HCT116 (cell line): Measurements from ENCODE around the gene RFWD3. TPM values are rescaled to one million over a fixed set of nuclear protein-coding genes. Genes with fewer than 3 reads are reported as not detected.

ENCODE experiments used
- ATAC-seq: fragments of 200-7000 bp; cut with Tn5 transposase; 2 replicates; pipeline ENCODE4 v1.9.1; 2020; ENCODE audit warnings: mild to moderate bottlenecking, moderate library complexity
- BruUV-seq: library from RNA; stranded (reverse); fragments of 400-500 nt; replicated peaks from 2 replicates; lab custom pipeline; 2021; lab: Mats Ljungman, UMichigan
- CTCF ChIA-PET: fragments of 300-600 bp; sonication (Branson Sonifier 250); formaldehyde crosslinking; loops from one replicate; lab custom pipeline; 2021; ENCODE audit warnings: antibody characterized with exemption; lab: Charles Lee
- POLR2A ChIA-PET: fragments of 300-600, 350-600 bp; sonication (Branson Sonifier 250); formaldehyde crosslinking; loops from one replicate; lab custom pipeline; 2021; ENCODE audit warnings: antibody characterized with exemption; lab: Charles Lee
- RAD21 ChIA-PET, 2 experiments: fragments of 300-600 bp; sonication (Branson Sonifier 250); formaldehyde crosslinking; loops; one replicate each; lab custom pipeline; 2023; ENCODE audit warnings: low total read pairs in 2 of 2; ENCODE audit not compliant: uncharacterized antibody in 2 of 2, unreplicated experiment in 2 of 2, low non-redundant PET in 1 of 2; lab: Charles Lee
- DNase-seq: peaks from one replicate; pipeline ENCODE4 v3.0.0-alpha.2; 2010; ENCODE audit warnings: low read depth, low spot score
- H2AFZ ChIP-seq: fragments of 200-600 bp; shearing (Covaris generic), sonication (generic); 2 replicates; pipeline ENCODE4 v1.6.1; 2017; ENCODE audit warnings: low read depth, mixed run types, mixed read lengths, antibody characterized with exemption, low read length; ENCODE audit not compliant: poor library complexity, severe bottlenecking
- H3K27ac ChIP-seq: 2 replicates; pipeline ENCODE4 v1.5.1; 2012; ENCODE audit warnings: low read depth, low read length
- H3K27me3 ChIP-seq: fragments of 200-600 bp; sonication (generic); 2 replicates; pipeline ENCODE4 v1.6.1; 2016; ENCODE audit warnings: mixed run types, low read length, mixed read lengths; ENCODE audit not compliant: insufficient read depth
- H3K36me3 ChIP-seq, 2 experiments: fragments of 200-500 bp in 1 of 2; fragments of 200-600 bp in 1 of 2; sonication (Bioruptor generic) in 1 of 2; sonication (generic) in 1 of 2; 2 replicates each; pipeline versions ENCODE4 v1.5.1 to v1.6.1; 2014 to 2016; ENCODE audit warnings: low read length in 2 of 2, inconsistent platforms in 1 of 2, mixed read lengths in 1 of 2, mixed run types in 1 of 2; ENCODE audit not compliant: insufficient read depth in 2 of 2, control insufficient read depth in 1 of 2
- H3K4me1 ChIP-seq, 2 experiments: fragments of 200-600 bp in 1 of 2; sonication (generic) in 1 of 2; 2 replicates each; pipeline versions ENCODE4 v1.5.1 to v1.6.1; 2012 to 2017; ENCODE audit warnings: low read length in 2 of 2, inconsistent platforms in 1 of 2, mild to moderate bottlenecking in 1 of 2, mixed read lengths in 1 of 2, mixed run types in 1 of 2, moderate library complexity in 1 of 2; ENCODE audit not compliant: insufficient read depth in 2 of 2, control insufficient read depth in 1 of 2
- H3K4me2 ChIP-seq: fragments of 200-600 bp; sonication (generic); 2 replicates; pipeline ENCODE4 v1.6.1; 2017; ENCODE audit warnings: mixed run types, low read length, mixed read lengths
- H3K4me3 ChIP-seq, 2 experiments: fragments of 200-600 bp in 1 of 2; sonication (generic) in 1 of 2; replicated peaks in 1 of 2; 2 replicates each; pipeline ENCODE4 v1.5.1; 2011 to 2016; ENCODE audit warnings: low read length in 2 of 2, control low read depth in 1 of 2, low read depth in 1 of 2, mild to moderate bottlenecking in 1 of 2, mixed read lengths in 1 of 2, mixed run types in 1 of 2
- H3K79me2 ChIP-seq: fragments of 200-600 bp; sonication (generic); 2 replicates; pipeline ENCODE4 v1.6.1; 2017; ENCODE audit warnings: mild to moderate bottlenecking, mixed run types, low read length, moderate library complexity, mixed read lengths; ENCODE audit not compliant: insufficient read depth
- H3K9ac ChIP-seq: fragments of 200-600 bp; sonication (generic); 2 replicates; pipeline ENCODE4 v1.6.1; 2016; ENCODE audit warnings: low read length, mixed read lengths
- H3K9me2 ChIP-seq: fragments of 200-600 bp; sonication (generic), shearing (Covaris generic); 2 replicates; pipeline ENCODE4 v1.6.1; 2017; ENCODE audit warnings: mixed run types, mild to moderate bottlenecking, moderate library complexity; ENCODE audit not compliant: insufficient read depth
- H3K9me3 ChIP-seq, 2 experiments: fragments of 200-500 bp in 1 of 2; fragments of 200-600 bp in 1 of 2; sonication (Bioruptor generic) in 1 of 2; sonication (generic) in 1 of 2; 2 replicates each; pipeline ENCODE4 v1.6.1; 2014 to 2017; ENCODE audit warnings: low read length in 2 of 2, mixed read lengths in 2 of 2, inconsistent platforms in 1 of 2, low read depth in 1 of 2, mild to moderate bottlenecking in 1 of 2, mixed run types in 1 of 2, moderate library complexity in 1 of 2; ENCODE audit not compliant: control insufficient read depth in 1 of 2, insufficient read depth in 1 of 2
- H4K20me1 ChIP-seq: fragments of 200-600 bp; sonication (generic), shearing (Covaris generic); 2 replicates; pipeline ENCODE4 v1.6.1; 2017; ENCODE audit warnings: mixed run types, mild to moderate bottlenecking, moderate library complexity; ENCODE audit not compliant: insufficient read depth
- CBX3 ChIP-seq: IDR thresholded peaks from 2 replicates; pipeline ENCODE4 v1.6.1; 2012; ENCODE audit warnings: low read depth
- EZH2phosphoT487 ChIP-seq: fragments of 200-600 bp; IDR thresholded peaks from 2 replicates; pipeline ENCODE4 v1.6.1; 2018; ENCODE audit warnings: antibody characterized with exemption, borderline replicate concordance
- ZFX ChIP-seq: fragments of 450-650 bp; IDR thresholded peaks from 2 replicates; pipeline ENCODE4 v1.6.1; 2017
- ZNF274 ChIP-seq: fragments of 200-500 bp; sonication (Bioruptor generic); IDR thresholded peaks from 2 replicates; pipeline ENCODE4 v1.6.1; 2014; ENCODE audit warnings: mild to moderate bottlenecking, low read depth, low read length, inconsistent platforms
- intact Hi-C: fragments of 100-400 bp; cut with micrococcal nuclease; formaldehyde crosslinking; loops from 2 replicates; pipeline ENCODE4 v1.10.0; 2022
- total RNA-seq: library from RNA; stranded (reverse); gene quantifications from one replicate; pipeline ENCODE4 v1.2.1, GENCODE V29; 2021; ENCODE audit not compliant: unreplicated experiment
- TF ChIP-seq, protein P1 (sequence below): IDR thresholded peaks from 2 replicates; pipeline ENCODE4 v1.6.1; 2012
- TF ChIP-seq, protein P2 (sequence below): IDR thresholded peaks from 2 replicates; pipeline ENCODE4 v1.6.1; 2012

Gene RFWD3
- total RNA-seq, 1 experiment from 2014 or later, result 83.6 TPM

- no peak for TF ChIP-seq ZFX
- no peak for TF ChIP-seq CBX3
- TF ChIP-seq, protein P1, sequence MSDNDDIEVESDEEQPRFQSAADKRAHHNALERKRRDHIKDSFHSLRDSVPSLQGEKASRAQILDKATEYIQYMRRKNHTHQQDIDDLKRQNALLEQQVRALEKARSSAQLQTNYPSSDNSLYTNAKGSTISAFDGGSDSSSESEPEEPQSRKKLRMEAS, result no peak
- TF ChIP-seq, all 23 proteins: peak for 0
Observed at GRCh38 chr16:74627506-74628220, 39.0 kb downstream of the RFWD3 start (continued).

- Histone ChIP-seq H3K4me1 (no peaks in the 10 kb centered on the region), H3K4me2 (no peak overlapping the region), H3K36me3 (peaks cover 69 to 85% of the 10 kb centered on the region in 2 experiments), H3K4me3 (no peak overlapping the region), H3K27me3 (no peaks in the 10 kb centered on the region), H2AFZ (no peak overlapping the region), H3K9me2 (no peaks in the 10 kb centered on the region), H3K79me2 (peaks cover 71% of the 10 kb centered on the region), H4K20me1 (peaks cover 10% of the 10 kb centered on the region; the same call in 1 of the 2 replicates), H3K9ac (no peak overlapping the region)
- ChIA-PET RAD21 (no interaction called here), POLR2A (no interaction called here), CTCF (no interaction called here)
- intact Hi-C loops, result no loop called here
- DNase-seq, result no peak
- BruUV-seq, result no TSS peak
- TF ChIP-seq ZNF274 (no peak), EZH2phosphoT487 (no peak)
- TF ChIP-seq, protein P2, sequence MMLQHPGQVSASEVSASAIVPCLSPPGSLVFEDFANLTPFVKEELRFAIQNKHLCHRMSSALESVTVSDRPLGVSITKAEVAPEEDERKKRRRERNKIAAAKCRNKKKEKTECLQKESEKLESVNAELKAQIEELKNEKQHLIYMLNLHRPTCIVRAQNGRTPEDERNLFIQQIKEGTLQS, result no peak
- TF ChIP-seq, all 23 proteins: peak for 0
- no peak for ATAC-seq
- H3K9me3 ChIP-seq, result no peaks in the 10 kb centered on the region
- H3K27ac ChIP-seq, result no peak overlapping the region
Observed at GRCh38 chr16:74626741-74627416, 39.8 kb downstream of the RFWD3 start.
